GM21737 (cell line): ENCODE results near the gene TRIM8.

ENCODE experiments used
- ATAC-seq: cut with Tn5 transposase; IDR thresholded peaks from one replicate; pipeline ENCODE4 v1.9.1; 2021; ENCODE audit warnings: mild to moderate bottlenecking, moderate library complexity; ENCODE audit not compliant: unreplicated experiment

Gene TRIM8, protein sequence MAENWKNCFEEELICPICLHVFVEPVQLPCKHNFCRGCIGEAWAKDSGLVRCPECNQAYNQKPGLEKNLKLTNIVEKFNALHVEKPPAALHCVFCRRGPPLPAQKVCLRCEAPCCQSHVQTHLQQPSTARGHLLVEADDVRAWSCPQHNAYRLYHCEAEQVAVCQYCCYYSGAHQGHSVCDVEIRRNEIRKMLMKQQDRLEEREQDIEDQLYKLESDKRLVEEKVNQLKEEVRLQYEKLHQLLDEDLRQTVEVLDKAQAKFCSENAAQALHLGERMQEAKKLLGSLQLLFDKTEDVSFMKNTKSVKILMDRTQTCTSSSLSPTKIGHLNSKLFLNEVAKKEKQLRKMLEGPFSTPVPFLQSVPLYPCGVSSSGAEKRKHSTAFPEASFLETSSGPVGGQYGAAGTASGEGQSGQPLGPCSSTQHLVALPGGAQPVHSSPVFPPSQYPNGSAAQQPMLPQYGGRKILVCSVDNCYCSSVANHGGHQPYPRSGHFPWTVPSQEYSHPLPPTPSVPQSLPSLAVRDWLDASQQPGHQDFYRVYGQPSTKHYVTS

DNA sequence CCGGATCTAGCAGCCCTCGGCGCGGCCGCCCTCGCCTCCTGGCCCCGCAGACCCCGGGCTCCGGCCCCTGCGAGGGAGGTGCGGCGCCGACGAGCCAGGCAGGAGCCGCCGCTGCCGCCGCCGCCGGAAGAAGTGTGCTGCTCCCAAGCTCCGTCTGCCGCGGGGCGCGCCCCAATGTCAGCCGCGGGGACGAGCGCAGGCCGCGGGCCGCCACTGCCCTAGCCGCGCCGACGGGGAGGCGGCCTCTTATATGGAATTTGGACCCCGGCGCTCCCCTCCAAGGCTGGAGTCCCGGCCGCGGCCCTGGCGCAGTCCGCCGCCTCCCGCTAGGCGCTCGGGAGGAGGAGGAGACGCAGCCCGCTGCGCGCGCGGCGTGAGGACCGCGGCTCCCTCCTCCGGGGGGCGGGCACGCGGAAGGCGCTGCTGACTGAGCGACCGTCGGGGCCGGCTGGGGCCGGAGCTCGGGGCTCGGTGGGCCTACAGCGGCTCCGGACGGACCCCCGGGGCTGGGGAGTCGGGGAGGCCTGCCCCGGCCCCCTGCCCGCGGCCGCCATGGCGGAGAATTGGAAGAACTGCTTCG, at the start of gene TRIM8:
TSS of gene TRIM8 (plus strand) at position 414 of the 580 bp plus-strand sequence. CDS start at position 553, 139 bp downstream.
- ATAC-seq: no peak

- ATAC-seq: no peak
Observed at GRCh38 chr10:102595293-102595692, 49.0 kb upstream of the TRIM8 start.

GRCh38 chr10:102595897-102596296, 48.4 kb upstream of the TRIM8 start:
- ATAC-seq: no peak

DNA sequence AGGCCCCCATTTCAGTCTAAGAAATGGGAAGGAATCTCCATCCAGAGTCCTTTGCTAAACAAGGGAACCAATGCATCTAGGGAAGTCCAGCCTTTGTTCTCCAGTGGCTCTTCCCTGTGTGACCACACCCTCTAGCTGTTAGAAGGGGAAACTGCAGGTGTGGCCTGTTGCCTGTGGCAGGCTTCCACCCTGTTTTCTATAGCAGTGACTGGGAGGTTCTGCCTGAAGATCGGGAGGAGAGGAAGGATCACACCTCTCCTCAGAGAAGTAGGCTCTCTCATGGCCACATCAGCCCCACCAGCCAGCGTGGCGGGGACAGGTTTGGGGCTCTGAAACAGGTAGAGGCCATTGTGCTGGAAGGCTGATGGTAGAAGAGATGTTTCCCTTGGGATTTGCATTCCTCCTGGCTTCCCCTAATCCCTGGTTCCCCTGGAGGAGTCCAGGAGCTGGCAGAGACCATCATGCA, 47.7 kb upstream of the TRIM8 start:
- peak; percentile 60 for ATAC-seq

DNA sequence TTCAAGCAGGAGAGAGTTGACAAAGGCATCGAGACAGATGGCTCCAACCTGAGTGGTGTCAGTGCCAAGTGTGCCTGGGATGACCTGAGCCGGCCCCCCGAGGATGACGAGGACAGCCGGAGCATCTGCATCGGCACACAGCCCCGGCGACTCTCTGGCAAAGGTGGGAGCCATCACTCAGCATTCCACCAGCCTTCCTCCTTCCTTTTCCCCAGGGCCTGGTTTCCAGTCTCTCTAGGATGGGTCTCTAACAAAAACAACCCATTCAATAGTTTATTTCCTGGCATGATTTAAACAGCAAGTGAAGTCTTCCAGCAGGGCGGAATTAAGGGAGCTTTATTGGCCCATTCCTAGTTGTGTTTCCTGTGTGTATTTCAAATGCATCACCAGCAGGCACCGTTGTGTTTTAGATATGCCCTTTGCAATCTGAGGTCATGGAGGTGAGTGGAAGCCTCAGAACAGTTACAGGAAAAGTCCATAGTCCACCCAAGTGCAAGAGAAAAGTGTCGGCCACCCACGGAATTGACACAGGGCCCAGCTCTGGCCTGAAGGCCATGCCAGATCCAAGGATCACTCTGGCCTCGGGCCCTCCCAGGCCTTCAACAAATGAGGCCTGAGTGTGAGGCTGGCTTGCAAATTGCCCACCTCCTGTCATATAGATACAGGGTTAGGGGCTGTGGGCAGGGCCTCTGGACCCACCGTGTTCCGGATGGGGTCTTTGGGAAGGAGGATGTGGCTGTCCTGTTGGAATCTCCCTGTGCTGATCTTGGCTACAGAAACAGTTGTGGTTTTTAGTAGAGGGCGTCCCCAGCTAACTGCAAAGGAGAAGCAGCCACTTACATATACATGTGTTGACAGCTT, 46.9 kb upstream of the TRIM8 start:
- ATAC-seq: no peak

DNA sequence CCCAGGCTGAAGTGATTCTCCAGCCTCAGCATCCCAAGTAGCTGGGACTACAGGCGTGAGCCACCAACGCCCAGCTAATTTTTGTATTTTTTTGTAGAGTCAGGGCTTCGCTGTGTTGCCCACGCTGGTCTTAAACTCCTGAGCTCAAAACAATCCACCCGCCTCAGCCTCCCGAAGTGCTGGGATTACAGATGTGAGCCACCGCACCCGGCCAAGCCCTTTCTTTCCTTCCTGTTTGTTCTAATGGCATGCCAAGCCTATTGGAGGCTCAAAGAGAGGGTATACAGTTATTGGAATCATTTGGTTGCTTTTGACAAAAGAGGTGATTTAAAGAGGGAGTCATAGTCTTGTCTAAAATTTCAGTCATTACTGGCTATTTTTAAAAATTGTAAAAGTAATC, 46.0 kb upstream of the TRIM8 start:
- no peak for ATAC-seq

DNA sequence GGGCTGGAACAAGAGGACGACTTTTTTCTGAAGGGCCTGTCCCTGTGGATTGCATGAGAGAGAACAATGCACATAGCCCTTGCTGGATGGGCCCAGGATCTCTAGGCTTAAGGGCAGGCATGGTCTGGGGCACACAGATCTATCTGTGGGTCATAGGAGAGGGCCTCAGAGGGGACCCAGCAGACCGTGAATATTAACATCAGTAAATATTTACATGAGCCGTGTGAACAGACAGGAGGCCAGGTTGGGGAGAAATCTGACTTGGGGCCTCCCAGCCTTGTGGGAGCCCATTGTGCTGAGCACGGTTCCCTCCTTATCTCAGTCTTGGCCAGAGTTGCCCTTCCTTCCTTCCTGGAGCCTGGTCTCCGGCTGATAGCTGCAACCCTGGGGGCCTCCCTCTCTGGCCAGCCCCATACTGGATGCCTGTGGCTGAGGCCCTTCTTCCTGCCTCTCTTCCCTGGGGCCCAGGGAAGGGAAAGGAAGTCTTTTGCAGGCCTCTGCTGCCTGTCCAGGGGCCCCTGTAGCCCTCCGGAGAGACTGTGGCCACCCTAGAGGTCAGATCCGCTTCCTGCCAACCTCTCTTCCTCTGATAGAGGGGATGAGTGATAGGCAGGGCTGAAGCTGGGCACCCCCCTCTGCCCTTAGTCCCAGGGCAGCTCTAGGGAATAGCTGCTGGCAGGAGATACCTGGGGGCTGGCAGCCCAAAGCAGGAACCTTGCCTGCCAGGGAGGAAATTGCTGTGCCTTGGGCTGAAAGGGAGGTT, 44.5 kb upstream of the TRIM8 start:
- no peak for ATAC-seq

DNA sequence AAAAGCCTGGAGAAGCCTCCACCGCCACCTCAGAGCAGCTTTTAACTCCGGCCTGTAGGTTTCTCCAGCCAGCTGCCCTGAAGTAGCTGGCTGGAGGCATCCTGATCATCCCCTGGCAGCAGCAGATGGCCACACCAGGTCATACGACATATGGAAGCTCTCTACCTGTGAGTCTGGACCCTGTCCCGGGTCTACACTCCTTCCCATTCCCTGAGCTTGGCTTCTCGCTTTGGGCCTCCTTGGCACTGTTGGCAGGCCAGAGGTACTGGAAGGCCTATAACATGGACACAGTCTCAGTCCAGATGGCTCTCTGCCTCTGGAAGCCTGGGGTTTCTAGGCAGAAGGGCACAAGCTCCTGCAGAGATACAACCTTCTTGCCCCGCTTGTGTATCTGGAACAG, 43.5 kb upstream of the TRIM8 start:
- ATAC-seq: no peak

GRCh38 chr10:102601639-102602038, 42.6 kb upstream of the TRIM8 start:
- ATAC-seq: no peak

- no peak for ATAC-seq
Observed at GRCh38 chr10:102602272-102603045, 41.8 kb upstream of the TRIM8 start.

DNA sequence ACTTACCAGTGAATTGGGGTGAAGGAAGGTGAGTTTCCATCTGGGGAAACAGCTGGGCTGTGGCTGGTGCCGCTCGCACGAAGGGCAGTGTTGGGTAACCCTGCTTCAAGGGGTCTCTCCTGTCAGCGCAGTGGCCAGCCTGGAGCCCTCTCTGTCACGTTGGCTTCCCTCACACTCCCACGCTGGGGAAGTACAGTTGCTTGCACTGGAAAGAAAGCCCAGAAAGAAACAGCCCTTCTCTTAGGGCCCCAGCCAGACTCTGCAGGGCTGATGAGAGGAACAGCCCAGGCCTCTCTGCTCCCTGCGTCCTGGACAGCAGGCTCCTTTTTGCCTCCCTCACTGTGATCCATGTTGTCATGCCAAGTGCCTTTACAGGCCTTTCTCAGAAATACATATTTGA, 40.3 kb upstream of the TRIM8 start:
- ATAC-seq: no peak

- ATAC-seq: no peak
Observed at GRCh38 chr10:102604439-102604841, 39.8 kb upstream of the TRIM8 start.

- ATAC-seq: no peak
Observed at GRCh38 chr10:102605712-102606111, 38.6 kb upstream of the TRIM8 start.

- no peak for ATAC-seq
Observed at GRCh38 chr10:102608487-102608886, 35.8 kb upstream of the TRIM8 start.

DNA sequence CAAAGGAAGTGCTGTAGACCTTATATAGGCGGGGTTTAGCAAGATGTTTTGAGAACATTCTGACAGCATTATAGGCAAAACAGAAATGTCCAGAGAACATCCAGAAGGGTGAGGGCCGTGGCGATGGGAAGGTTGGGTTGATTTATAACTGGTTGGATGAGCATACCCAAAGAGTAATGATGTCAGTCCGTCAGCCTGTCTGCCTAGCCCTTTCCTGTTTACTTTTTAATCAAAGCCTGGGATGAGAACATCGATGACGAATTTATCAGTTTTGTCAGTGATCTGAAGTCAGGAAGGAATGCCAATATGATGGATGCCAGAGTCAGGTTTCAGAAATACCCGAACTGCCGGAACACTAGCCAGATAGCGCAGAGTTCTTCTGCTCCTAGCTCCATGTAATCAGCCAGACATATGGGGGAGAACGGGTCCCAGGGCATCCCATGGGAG, 33.8 kb upstream of the TRIM8 start:
- no peak for ATAC-seq

- no peak for ATAC-seq
Observed at GRCh38 chr10:102611514-102612087, 32.7 kb upstream of the TRIM8 start.

GRCh38 chr10:102612964-102613275, 31.4 kb upstream of the TRIM8 start:
- no peak for ATAC-seq

DNA sequence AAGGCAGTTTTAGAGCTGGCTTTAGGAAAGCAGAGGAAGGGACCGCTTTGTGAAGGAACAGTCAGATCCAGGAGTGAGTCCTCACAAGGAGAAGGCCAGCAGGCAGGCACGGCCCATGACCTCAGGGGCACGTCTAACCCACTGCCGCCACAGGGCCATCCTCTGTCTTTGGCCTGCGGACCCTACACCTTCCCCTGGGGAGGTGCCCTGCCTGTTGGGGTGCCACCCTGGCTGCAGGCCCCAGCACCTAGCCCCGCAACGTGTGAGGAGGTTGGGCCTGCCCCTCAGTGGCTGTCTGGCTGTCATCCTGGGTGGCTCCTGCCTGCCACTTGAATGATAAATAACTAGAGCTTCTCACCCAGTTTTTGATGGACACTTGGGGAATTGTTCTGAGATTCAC, 31.0 kb upstream of the TRIM8 start:
- no peak for ATAC-seq

- no peak for ATAC-seq
Observed at GRCh38 chr10:102613785-102614184, 30.5 kb upstream of the TRIM8 start.
